ENCODE measurements around the gene SOX8.

DNA sequence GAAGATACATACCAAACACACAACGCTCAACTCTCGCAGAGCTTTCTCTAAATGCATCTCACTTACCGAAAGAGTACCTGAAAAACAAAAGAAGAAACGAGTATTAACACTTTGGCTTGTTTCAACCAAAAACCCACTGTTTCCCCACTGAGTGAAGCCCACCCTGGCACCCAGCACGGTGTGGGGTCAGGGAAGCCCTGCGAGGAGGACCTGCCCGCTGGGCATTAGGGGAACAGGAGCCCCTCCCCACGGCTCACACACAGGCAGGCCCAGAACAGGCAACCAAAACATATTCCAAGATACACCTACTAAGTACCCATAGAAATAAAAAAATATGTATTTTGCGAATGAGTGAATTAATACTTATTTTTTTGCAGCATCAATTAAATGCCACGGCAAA lies 47.4 kb upstream of the SOX8 start:
- TF ChIP-seq JUNB (IDR thresholded peaks at IDR 0.05; ENCODE audit: unreplicated experiment) (no peak), EZH2 (IDR thresholded peaks at IDR 0.05; ENCODE audit: low read depth, unreplicated experiment) (no peak), CTCF (conservative IDR thresholded peaks at IDR 0.05; ENCODE audit: low read depth in 2 of 2) (no peak), POLR2AphosphoS5 (IDR thresholded peaks at IDR 0.05; ENCODE audit: low read depth) (no peak), EZH2phosphoT487 (IDR thresholded peaks at IDR 0.05; ENCODE audit: unreplicated experiment) (no peak), CREB1 (CRISPR knock-in tag; IDR thresholded peaks at IDR 0.05; ENCODE audit: low read depth) (no peak), STAT1 (IDR thresholded peaks at IDR 0.05; ENCODE audit: unreplicated experiment) (no peak), ZNF114 (CRISPR knock-in tag; IDR thresholded peaks at IDR 0.05) (no peak)
- TF ChIP-seq, protein P1, sequence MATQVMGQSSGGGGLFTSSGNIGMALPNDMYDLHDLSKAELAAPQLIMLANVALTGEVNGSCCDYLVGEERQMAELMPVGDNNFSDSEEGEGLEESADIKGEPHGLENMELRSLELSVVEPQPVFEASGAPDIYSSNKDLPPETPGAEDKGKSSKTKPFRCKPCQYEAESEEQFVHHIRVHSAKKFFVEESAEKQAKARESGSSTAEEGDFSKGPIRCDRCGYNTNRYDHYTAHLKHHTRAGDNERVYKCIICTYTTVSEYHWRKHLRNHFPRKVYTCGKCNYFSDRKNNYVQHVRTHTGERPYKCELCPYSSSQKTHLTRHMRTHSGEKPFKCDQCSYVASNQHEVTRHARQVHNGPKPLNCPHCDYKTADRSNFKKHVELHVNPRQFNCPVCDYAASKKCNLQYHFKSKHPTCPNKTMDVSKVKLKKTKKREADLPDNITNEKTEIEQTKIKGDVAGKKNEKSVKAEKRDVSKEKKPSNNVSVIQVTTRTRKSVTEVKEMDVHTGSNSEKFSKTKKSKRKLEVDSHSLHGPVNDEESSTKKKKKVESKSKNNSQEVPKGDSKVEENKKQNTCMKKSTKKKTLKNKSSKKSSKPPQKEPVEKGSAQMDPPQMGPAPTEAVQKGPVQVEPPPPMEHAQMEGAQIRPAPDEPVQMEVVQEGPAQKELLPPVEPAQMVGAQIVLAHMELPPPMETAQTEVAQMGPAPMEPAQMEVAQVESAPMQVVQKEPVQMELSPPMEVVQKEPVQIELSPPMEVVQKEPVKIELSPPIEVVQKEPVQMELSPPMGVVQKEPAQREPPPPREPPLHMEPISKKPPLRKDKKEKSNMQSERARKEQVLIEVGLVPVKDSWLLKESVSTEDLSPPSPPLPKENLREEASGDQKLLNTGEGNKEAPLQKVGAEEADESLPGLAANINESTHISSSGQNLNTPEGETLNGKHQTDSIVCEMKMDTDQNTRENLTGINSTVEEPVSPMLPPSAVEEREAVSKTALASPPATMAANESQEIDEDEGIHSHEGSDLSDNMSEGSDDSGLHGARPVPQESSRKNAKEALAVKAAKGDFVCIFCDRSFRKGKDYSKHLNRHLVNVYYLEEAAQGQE (IDR thresholded peaks at IDR 0.05; ENCODE audit: unreplicated experiment): no peak
- TF ChIP-seq, protein P2, sequence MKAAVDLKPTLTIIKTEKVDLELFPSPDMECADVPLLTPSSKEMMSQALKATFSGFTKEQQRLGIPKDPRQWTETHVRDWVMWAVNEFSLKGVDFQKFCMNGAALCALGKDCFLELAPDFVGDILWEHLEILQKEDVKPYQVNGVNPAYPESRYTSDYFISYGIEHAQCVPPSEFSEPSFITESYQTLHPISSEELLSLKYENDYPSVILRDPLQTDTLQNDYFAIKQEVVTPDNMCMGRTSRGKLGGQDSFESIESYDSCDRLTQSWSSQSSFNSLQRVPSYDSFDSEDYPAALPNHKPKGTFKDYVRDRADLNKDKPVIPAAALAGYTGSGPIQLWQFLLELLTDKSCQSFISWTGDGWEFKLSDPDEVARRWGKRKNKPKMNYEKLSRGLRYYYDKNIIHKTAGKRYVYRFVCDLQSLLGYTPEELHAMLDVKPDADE (IDR thresholded peaks at IDR 0.05): no peak
